A549 (cell line): ENCODE results near the gene SLC39A11. TPM values are rescaled to one million over a fixed set of nuclear protein-coding genes. Genes with fewer than 3 reads are reported as not detected.
A peak's percentile ranks its signal among the peaks of the same experiment; 100 is the strongest.

Experiments used
- ATAC-seq, 2 experiments: fragments of 200-7000 bp in 1 of 2; fragments of >200 bp in 1 of 2; cut with Nextera tagmentation in 1 of 2; cut with Tn5 transposase in 1 of 2; 3 replicates each; pipeline versions ENCODE4 v1.8.0 to v1.9.1; 2018 to 2020; ENCODE audit warnings: mild to moderate bottlenecking in 1 of 2, moderate library complexity in 1 of 2
- CTCF ChIA-PET: fragments of 300-600 bp; sonication (Branson Sonifier 250); formaldehyde crosslinking; extraction: SDS; loops from one replicate; lab custom pipeline; 2021; ENCODE audit warnings: antibody characterized with exemption, inconsistent platforms; lab: Yijun Ruan, JAX
- POLR2A ChIA-PET: fragments of 350-600 bp; formaldehyde crosslinking; extraction: SDS; loops from one replicate; lab custom pipeline; 2021; ENCODE audit warnings: antibody characterized with exemption, inconsistent platforms; lab: Yijun Ruan, JAX
- DNase-seq, 2 experiments: peaks; one replicate each; pipeline versions ENCODE4 v3.0.0 to v3.0.0-alpha.2; 2011 to 2016; ENCODE audit warnings: low read depth in 1 of 2, low spot score in 1 of 2
- FAIRE-seq: peaks from 2 replicates; lab custom pipeline; 2011; peaks lifted over from hg19 to GRCh38; lab: Jason Lieb, UNC
- H3K27ac ChIP-seq, 2 experiments: fragments of >200 bp; sonication (Bioruptor Twin); formaldehyde crosslinking; 3 replicates each; pipeline ENCODE4 v1.5.1; 2016 to 2017
- H3K4me1 ChIP-seq: fragments of >200 bp; sonication (Bioruptor Twin); formaldehyde crosslinking; 3 replicates; pipeline ENCODE4 v1.6.1; 2016
- H3K4me2 ChIP-seq: fragments of >200 bp; sonication (Bioruptor Twin); formaldehyde crosslinking; 3 replicates; pipeline ENCODE4 v1.6.1; 2016
- H3K4me3 ChIP-seq: fragments of >200 bp; sonication (Bioruptor Twin); formaldehyde crosslinking; 3 replicates; pipeline ENCODE4 v1.5.1; 2016
- H3K9me3 ChIP-seq: fragments of >200 bp; sonication (Bioruptor Twin); formaldehyde crosslinking; 3 replicates; pipeline ENCODE4 v1.6.1; 2016
- CBX2 ChIP-seq: fragments of 200-600 bp; sonication (generic); IDR thresholded peaks from 2 replicates; pipeline ENCODE4 v1.6.1; 2016; ENCODE audit warnings: low read depth, mild to moderate bottlenecking, borderline replicate concordance
- CBX8 ChIP-seq: fragments of 200-600 bp; sonication (generic); IDR thresholded peaks from 2 replicates; pipeline ENCODE4 v1.6.1; 2016
- EHF ChIP-seq: fragments of 250-450 bp; sonication (Bioruptor Pico); IDR thresholded peaks from 2 replicates; pipeline ENCODE4 v1.5.0; 2020; ENCODE audit warnings: mild to moderate bottlenecking
- EHMT2 ChIP-seq: fragments of 200-600 bp; sonication (generic); IDR thresholded peaks from 2 replicates; pipeline ENCODE4 v1.6.1; 2016; ENCODE audit warnings: antibody characterized with exemption, low read depth, mild to moderate bottlenecking, moderate library complexity
- EP300 ChIP-seq, 2 experiments: fragments of >200 bp; sonication (Bioruptor Twin); formaldehyde crosslinking; IDR thresholded peaks; 2 replicates in 1 of 2; 3 replicates in 1 of 2; pipeline ENCODE4 v1.6.1; 2016 to 2017
- ESRRA ChIP-seq: fragments of 150-350 bp; IDR thresholded peaks from 2 replicates; pipeline ENCODE4 v1.6.1; 2014; ENCODE audit warnings: mild to moderate bottlenecking, low read length, borderline replicate concordance
- FOSB ChIP-seq: fragments of 250-450 bp; sonication (Bioruptor Pico); IDR thresholded peaks from 2 replicates; pipeline ENCODE4 v1.5.0; 2020; ENCODE audit warnings: mild to moderate bottlenecking, moderate library complexity
- FOSL2 ChIP-seq, 2 experiments: fragments of 450-650 bp in 1 of 2; fragments of >200 bp in 1 of 2; sonication (Bioruptor Twin) in 1 of 2; formaldehyde crosslinking; IDR thresholded peaks; 2 replicates each; pipeline versions ENCODE4 v1.5.0 to v1.6.1; 2016 to 2020; ENCODE audit warnings: mild to moderate bottlenecking in 1 of 2, moderate library complexity in 1 of 2
- FOXS1 ChIP-seq: fragments of 250-450 bp; sonication (Bioruptor Pico); IDR thresholded peaks from 2 replicates; pipeline ENCODE4 v1.5.0; 2020; ENCODE audit warnings: mild to moderate bottlenecking, moderate library complexity
- HDAC2 ChIP-seq: fragments of 200-600 bp; sonication (generic); IDR thresholded peaks from 2 replicates; pipeline ENCODE4 v1.6.1; 2016
- HMGXB4 ChIP-seq: fragments of 250-450 bp; sonication (Bioruptor Pico); IDR thresholded peaks from 2 replicates; pipeline ENCODE4 v1.5.0; 2021; ENCODE audit warnings: mild to moderate bottlenecking, moderate library complexity, borderline replicate concordance
- HOXB13 ChIP-seq: fragments of 250-450 bp; sonication (Bioruptor Pico); IDR thresholded peaks from 2 replicates; pipeline ENCODE4 v1.5.0; 2020; ENCODE audit warnings: low read depth, mild to moderate bottlenecking, moderate library complexity
- HOXB5 ChIP-seq: fragments of 250-450 bp; sonication (Bioruptor Pico); IDR thresholded peaks from 2 replicates; pipeline ENCODE4 v1.5.0; 2020; ENCODE audit warnings: mild to moderate bottlenecking, moderate library complexity
- KDM1A ChIP-seq: fragments of 200-600 bp; sonication (generic); IDR thresholded peaks from 2 replicates; pipeline ENCODE4 v1.6.1; 2016; ENCODE audit warnings: low read depth, mild to moderate bottlenecking
- MAX ChIP-seq: IDR thresholded peaks from 2 replicates; pipeline ENCODE4 v1.6.1; 2012
- MAZ ChIP-seq: fragments of 150-350 bp; IDR thresholded peaks from 2 replicates; pipeline ENCODE4 v1.6.1; 2014; ENCODE audit warnings: antibody characterized with exemption, low read depth, low read length, borderline replicate concordance
- NPAS2 ChIP-seq: fragments of 250-450 bp; sonication (Bioruptor Pico); IDR thresholded peaks from 2 replicates; pipeline ENCODE4 v1.8.0; 2022; ENCODE audit warnings: mild to moderate bottlenecking, moderate library complexity, borderline replicate concordance
- NR3C1 ChIP-seq: fragments of >200 bp; sonication (Bioruptor Twin); formaldehyde crosslinking; IDR thresholded peaks from 3 replicates; pipeline ENCODE4 v1.6.1; 2017
- POLR2A ChIP-seq: IDR thresholded peaks from 2 replicates; pipeline ENCODE4 v1.6.1; 2012; ENCODE audit warnings: mild to moderate bottlenecking, low read length
- RAD21 ChIP-seq, 2 experiments: fragments of >200 bp in 1 of 2; sonication (Bioruptor Twin) in 1 of 2; formaldehyde crosslinking in 1 of 2; IDR thresholded peaks in 1 of 2; conservative IDR thresholded peaks in 1 of 2; 2 replicates in 1 of 2; 3 replicates in 1 of 2; pipeline ENCODE4 v1.6.1; 2012 to 2018; ENCODE audit warnings: inconsistent platforms in 1 of 2
- RARB ChIP-seq: fragments of 250-450 bp; sonication (Bioruptor Pico); IDR thresholded peaks from 2 replicates; pipeline ENCODE4 v1.8.0; 2021; ENCODE audit warnings: mild to moderate bottlenecking, moderate library complexity
- RCOR1 ChIP-seq: fragments of 150-350 bp; IDR thresholded peaks from 2 replicates; pipeline ENCODE4 v1.6.1; 2014; ENCODE audit warnings: antibody characterized with exemption, low read length, low read depth
- RNF2 ChIP-seq: fragments of 200-600 bp; sonication (generic); IDR thresholded peaks from 2 replicates; pipeline ENCODE4 v1.6.1; 2016; ENCODE audit warnings: low read depth, mild to moderate bottlenecking, antibody characterized with exemption, moderate library complexity, borderline replicate concordance
- TFCP2L1 ChIP-seq: fragments of 250-450 bp; sonication (Bioruptor Pico); IDR thresholded peaks from 2 replicates; pipeline ENCODE4 v1.5.0; 2021; ENCODE audit warnings: mild to moderate bottlenecking
- ZC3H11A ChIP-seq: fragments of 450-650 bp; IDR thresholded peaks from 2 replicates; pipeline ENCODE4 v1.6.1; 2014; ENCODE audit warnings: antibody characterized with exemption, mild to moderate bottlenecking
- ZSCAN20 ChIP-seq: fragments of 250-450 bp; sonication (Bioruptor Pico); IDR thresholded peaks from 2 replicates; pipeline ENCODE4 v1.8.0; 2022; ENCODE audit warnings: mild to moderate bottlenecking, moderate library complexity
- WGBS: methylation state at CpG from one replicate; pipeline ENCODE4 v1.1.6; 2017; ENCODE audit errors: missing lambda C conversion rate; 5-methylcytosine and 5-hydroxymethylcytosine counted together
- polyA minus RNA-seq: library from RNA; depleted of rRNA, polyadenylated mRNA; stranded (reverse); fragments of >200 nt; gene quantifications from 2 replicates; pipeline ENCODE4 v1.2.3, GENCODE V29; 2011; rRNA and poly(A)+ RNA removed
- polyA plus RNA-seq, 4 experiments: library from polyadenylated mRNA; depleted of rRNA in 3 of 4; stranded (reverse); fragments of >200 nt; fragmentation: RNase III in 1 of 4; extraction: RNeasy Plus Mini Kit Qiagen cat#74134 plus additional on column Dnase treatment in 1 of 4; gene quantifications; 2 replicates in 3 of 4; 3 replicates in 1 of 4; pipeline ENCODE4 v1.2.3, GENCODE V29; 2011 to 2017
- TF ChIP-seq, protein P1 (sequence below): IDR thresholded peaks from 2 replicates; pipeline ENCODE4 v1.6.1; 2012
- TF ChIP-seq, protein P2 (sequence below): fragments of >200 bp; sonication (Bioruptor Twin); formaldehyde crosslinking; IDR thresholded peaks from 2 replicates; pipeline ENCODE4 v1.6.1; 2016
- TF ChIP-seq, protein P3 (sequence below): fragments of >200 bp; sonication (Bioruptor Twin); formaldehyde crosslinking; IDR thresholded peaks from 3 replicates; pipeline ENCODE4 v1.6.1; 2016
- TF ChIP-seq, protein P4 (sequence below): fragments of 250-450 bp; sonication (Bioruptor Pico); IDR thresholded peaks from 2 replicates; pipeline ENCODE4 v1.5.0; 2020; ENCODE audit warnings: low read depth, mild to moderate bottlenecking, moderate library complexity
- TF ChIP-seq, protein P5 (sequence below): fragments of 150-350 bp; IDR thresholded peaks from 2 replicates; pipeline ENCODE4 v1.6.1; 2014; ENCODE audit warnings: low read depth, mild to moderate bottlenecking, low read length
- TF ChIP-seq, protein P6 (sequence below): fragments of >200 bp; sonication (Bioruptor Twin); formaldehyde crosslinking; IDR thresholded peaks from 3 replicates; pipeline ENCODE4 v1.5.1; 2016

SLC39A11 gene
- polyA plus RNA-seq (2011; rRNA removed) (25.2 and 32.0 TPM in 2 replicates), polyA plus RNA-seq (2017; fragmentation: RNase III; extraction: RNeasy Plus Mini Kit Qiagen cat#74134 plus additional on column Dnase treatment) (16.7 to 19.2 TPM (median 18.4 TPM) in 3 replicates), polyA minus RNA-seq (56.9 and 62.6 TPM in 2 replicates)
- polyA plus RNA-seq (2012; cell fraction: cytosol; rRNA removed): 16.4 TPM in 2 replicates
- polyA plus RNA-seq (2012; cell fraction: nucleus; rRNA removed): 13.5 and 18.7 TPM in 2 replicates

DNA sequence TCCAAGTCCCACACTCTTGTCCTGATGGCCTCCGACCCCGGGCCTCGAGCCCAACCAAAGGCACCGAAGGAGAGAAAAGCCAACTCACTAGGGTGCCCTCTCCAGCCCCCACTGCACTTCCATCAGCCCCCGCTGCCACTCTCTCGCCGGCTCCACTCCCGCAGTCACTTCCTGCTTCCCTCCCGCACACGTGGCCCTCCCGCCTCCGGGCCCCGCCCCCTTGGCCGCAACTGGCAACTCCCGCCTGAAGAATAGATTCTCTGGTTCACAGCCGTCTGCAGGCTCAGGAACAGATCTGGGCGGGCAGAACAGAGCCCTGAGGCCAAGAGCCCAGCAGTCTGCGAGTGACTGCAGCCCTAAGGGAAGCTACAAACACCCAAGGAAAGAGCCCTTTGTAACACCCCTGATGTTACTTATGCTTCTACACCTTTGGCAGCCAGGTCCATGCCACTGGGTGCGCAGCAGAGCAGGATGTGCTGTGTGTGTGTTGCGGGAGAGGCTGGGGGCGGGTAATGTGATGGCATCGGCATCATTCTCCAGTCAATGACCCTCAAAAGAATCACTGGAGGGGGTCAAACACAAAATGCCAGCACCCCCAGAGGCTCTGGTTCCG is at the start of gene SLC39A11:
Gene SLC39A11 (minus strand): TSS at position 166 of the 613 bp plus-strand sequence. CDS start 3,924 bp downstream, outside the sequence.
- peak; percentile 95 to 96 for DNase-seq
- ATAC-seq: peak; percentile 98 to 99
- H3K4me3 ChIP-seq: peak within 1 kb of the TSS; percentile 66
- H3K4me2 ChIP-seq: peak within 1 kb of the TSS; percentile 90
- FAIRE-seq: peak; percentile 65
- peak within 1 kb of the TSS; percentile 84 to 88 for H3K27ac ChIP-seq
- ChIA-PET POLR2A (interaction anchor here (0.6 kb wide), 1 partner anchor 25 kb away, joined by 7 read pairs; no protein-coding TSS in a partner anchor), CTCF (interaction anchor here (1.2 to 2.4 kb wide), 4 partner anchors 71 to 536 kb away, joined by 4 to 10 read pairs (median 6); no protein-coding TSS in a partner anchor)
- H3K4me1 ChIP-seq: peaks cover 10% of the 10 kb centered on the region; the same call in 2 of the 3 replicates
- no peaks in the 10 kb centered on the region for H3K9me3 ChIP-seq
- 15% methylated on average over 23 of the region's 23 CpGs for WGBS
- TF ChIP-seq TFCP2L1: no peak
- TF ChIP-seq FOSB (CRISPR knock-in tag): no peak
- no peak for TF ChIP-seq EP300 (IDR thresholded peaks at IDR 0.05)
- TF ChIP-seq RAD21 (conservative IDR thresholded peaks at IDR 0.05 in 1 of 2, IDR thresholded peaks at IDR 0.05 in 1 of 2): no peak
- TF ChIP-seq ESRRA: no peak
- peak; percentile 93 for TF ChIP-seq POLR2A
- TF ChIP-seq, protein P1, sequence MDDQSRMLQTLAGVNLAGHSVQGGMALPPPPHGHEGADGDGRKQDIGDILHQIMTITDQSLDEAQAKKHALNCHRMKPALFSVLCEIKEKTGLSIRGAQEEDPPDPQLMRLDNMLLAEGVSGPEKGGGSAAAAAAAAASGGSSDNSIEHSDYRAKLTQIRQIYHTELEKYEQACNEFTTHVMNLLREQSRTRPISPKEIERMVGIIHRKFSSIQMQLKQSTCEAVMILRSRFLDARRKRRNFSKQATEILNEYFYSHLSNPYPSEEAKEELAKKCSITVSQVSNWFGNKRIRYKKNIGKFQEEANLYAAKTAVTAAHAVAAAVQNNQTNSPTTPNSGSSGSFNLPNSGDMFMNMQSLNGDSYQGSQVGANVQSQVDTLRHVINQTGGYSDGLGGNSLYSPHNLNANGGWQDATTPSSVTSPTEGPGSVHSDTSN: no peak
- no peak for TF ChIP-seq EHMT2
- no peak for TF ChIP-seq NR3C1
- TF ChIP-seq HMGXB4 (CRISPR knock-in tag): no peak
- TF ChIP-seq RNF2: no peak
- no peak for TF ChIP-seq MAZ
- no peak for TF ChIP-seq HOXB5 (CRISPR knock-in tag)
- no peak for TF ChIP-seq FOSL2 (IDR thresholded peaks at IDR 0.05)
- no peak for TF ChIP-seq FOSL2 (CRISPR knock-in tag; IDR thresholded peaks at IDR 0.05)
- TF ChIP-seq, protein P2, sequence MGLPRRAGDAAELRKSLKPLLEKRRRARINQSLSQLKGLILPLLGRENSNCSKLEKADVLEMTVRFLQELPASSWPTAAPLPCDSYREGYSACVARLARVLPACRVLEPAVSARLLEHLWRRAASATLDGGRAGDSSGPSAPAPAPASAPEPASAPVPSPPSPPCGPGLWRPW: no peak
- TF ChIP-seq MAX: peak; percentile 99
- no peak for TF ChIP-seq HDAC2
- TF ChIP-seq, protein P3, sequence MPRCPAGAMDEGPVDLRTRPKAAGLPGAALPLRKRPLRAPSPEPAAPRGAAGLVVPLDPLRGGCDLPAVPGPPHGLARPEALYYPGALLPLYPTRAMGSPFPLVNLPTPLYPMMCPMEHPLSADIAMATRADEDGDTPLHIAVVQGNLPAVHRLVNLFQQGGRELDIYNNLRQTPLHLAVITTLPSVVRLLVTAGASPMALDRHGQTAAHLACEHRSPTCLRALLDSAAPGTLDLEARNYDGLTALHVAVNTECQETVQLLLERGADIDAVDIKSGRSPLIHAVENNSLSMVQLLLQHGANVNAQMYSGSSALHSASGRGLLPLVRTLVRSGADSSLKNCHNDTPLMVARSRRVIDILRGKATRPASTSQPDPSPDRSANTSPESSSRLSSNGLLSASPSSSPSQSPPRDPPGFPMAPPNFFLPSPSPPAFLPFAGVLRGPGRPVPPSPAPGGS: peak; percentile 76
- no peak for TF ChIP-seq EHF (CRISPR knock-in tag)
- no peak for TF ChIP-seq CBX2
- TF ChIP-seq RARB: no peak
- TF ChIP-seq, protein P4, sequence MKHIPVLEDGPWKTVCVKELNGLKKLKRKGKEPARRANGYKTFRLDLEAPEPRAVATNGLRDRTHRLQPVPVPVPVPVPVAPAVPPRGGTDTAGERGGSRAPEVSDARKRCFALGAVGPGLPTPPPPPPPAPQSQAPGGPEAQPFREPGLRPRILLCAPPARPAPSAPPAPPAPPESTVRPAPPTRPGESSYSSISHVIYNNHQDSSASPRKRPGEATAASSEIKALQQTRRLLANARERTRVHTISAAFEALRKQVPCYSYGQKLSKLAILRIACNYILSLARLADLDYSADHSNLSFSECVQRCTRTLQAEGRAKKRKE (CRISPR knock-in tag): no peak
- TF ChIP-seq, protein P5, sequence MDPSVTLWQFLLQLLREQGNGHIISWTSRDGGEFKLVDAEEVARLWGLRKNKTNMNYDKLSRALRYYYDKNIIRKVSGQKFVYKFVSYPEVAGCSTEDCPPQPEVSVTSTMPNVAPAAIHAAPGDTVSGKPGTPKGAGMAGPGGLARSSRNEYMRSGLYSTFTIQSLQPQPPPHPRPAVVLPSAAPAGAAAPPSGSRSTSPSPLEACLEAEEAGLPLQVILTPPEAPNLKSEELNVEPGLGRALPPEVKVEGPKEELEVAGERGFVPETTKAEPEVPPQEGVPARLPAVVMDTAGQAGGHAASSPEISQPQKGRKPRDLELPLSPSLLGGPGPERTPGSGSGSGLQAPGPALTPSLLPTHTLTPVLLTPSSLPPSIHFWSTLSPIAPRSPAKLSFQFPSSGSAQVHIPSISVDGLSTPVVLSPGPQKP: no peak
- no peak for TF ChIP-seq FOXS1 (CRISPR knock-in tag)
- TF ChIP-seq NPAS2 (CRISPR knock-in tag): no peak
- 0 out of 2 replicates have a peak, but pooled peaks have one; percentile 25 for TF ChIP-seq HOXB13
- TF ChIP-seq KDM1A: no peak
- TF ChIP-seq CBX8: no peak
- no peak for TF ChIP-seq RCOR1
- TF ChIP-seq, protein P6, sequence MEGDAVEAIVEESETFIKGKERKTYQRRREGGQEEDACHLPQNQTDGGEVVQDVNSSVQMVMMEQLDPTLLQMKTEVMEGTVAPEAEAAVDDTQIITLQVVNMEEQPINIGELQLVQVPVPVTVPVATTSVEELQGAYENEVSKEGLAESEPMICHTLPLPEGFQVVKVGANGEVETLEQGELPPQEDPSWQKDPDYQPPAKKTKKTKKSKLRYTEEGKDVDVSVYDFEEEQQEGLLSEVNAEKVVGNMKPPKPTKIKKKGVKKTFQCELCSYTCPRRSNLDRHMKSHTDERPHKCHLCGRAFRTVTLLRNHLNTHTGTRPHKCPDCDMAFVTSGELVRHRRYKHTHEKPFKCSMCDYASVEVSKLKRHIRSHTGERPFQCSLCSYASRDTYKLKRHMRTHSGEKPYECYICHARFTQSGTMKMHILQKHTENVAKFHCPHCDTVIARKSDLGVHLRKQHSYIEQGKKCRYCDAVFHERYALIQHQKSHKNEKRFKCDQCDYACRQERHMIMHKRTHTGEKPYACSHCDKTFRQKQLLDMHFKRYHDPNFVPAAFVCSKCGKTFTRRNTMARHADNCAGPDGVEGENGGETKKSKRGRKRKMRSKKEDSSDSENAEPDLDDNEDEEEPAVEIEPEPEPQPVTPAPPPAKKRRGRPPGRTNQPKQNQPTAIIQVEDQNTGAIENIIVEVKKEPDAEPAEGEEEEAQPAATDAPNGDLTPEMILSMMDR: no peak
- TF ChIP-seq ZSCAN20 (CRISPR knock-in tag): no peak
- no peak for TF ChIP-seq ZC3H11A
